GM19467 (cell line): ENCODE measurements around the gene IFT20.
"Not testable (repeated sequence)": the region's sequence is repeated elsewhere in the genome, so short reads cannot be mapped to it uniquely, and the experiment has no call there.

Source experiments
- ATAC-seq: cut with Tn5 transposase; IDR thresholded peaks from one replicate; pipeline ENCODE4 v1.9.1; 2021; ENCODE audit warnings: mild to moderate bottlenecking, moderate library complexity; ENCODE audit not compliant: unreplicated experiment

IFT20 gene

DNA sequence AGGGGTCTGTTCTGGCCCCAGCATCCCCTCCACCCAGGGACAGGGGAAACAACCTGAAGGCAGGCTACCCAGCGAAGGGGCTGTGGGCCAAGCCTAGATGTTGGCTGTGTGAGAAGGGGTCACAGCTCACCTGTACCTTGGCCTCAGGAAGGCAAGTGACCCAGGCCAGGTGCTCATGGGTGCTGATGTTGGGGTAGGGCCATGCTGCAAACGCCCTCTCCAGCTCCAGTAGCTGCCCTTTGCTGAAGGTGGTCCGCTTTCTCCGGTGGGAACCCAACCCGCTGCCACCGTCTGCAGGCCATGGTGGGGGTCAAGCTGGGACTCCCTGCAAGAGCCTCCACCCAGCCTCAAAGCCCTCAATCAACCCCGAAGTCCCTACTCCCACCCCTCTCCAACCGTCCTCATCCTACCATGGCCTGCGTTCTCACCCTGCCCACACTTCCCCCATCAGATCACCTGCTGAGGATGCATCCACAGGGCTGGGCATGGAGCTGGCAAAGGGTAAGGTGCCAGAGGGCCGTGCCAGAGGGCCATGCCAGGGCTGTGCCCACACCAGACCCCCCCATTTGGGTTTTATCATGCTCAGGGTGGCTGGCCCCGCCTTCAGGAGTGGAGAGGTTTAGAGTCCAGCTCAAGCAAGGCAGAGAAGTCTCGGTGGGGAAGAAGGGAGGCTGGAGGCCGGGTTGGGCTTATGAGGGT is 29.5 kb upstream of the IFT20 start, which contains the start of gene SEBOX:
Gene SEBOX (minus strand): TSS at position 535 of the 699 bp plus-strand sequence. CDS start 48 bp downstream, at position 487.
- no peak for ATAC-seq

DNA sequence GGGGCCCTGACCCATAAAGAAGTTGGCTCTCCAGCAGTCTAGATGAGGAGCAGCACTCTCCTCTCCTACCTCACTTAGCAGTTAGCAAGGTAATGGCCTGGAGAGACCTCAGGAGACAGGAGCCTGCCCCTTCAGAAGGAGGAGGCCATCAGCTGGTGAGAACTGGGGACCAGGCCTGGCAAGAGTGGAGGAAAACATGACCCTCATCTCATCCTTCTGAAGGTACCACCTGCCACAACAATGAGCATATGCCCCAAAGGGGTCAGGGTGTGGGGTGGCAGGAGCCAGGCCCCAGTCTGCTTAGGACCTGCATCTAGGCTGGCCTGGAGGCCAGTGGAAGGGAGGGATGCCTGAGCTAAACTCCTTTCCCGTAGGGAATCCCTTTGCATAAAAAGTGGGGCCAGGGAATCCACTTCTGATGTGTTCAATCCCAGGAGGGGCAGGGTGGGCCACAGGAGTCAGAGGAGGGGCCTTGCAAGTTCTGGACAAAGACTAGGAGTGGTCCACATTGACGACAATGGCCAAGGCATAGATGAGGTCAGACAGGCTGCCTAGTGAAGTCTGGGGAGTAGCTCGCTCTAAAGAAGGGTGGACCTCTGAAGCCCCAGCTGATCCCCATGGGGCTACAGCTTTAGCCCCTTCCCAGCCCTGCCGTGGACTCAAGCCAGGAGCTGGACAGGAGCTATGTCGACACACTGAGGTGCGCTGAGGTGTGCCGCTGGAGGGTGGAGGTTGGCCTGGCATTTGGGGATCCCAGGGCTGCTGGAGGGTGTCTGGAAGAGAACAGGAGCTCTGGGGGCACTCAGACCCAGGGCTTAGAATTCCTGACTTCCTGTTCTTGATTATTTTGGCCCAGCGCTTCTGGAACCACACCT is 28.7 kb upstream of the IFT20 start:
- ATAC-seq: no peak

DNA sequence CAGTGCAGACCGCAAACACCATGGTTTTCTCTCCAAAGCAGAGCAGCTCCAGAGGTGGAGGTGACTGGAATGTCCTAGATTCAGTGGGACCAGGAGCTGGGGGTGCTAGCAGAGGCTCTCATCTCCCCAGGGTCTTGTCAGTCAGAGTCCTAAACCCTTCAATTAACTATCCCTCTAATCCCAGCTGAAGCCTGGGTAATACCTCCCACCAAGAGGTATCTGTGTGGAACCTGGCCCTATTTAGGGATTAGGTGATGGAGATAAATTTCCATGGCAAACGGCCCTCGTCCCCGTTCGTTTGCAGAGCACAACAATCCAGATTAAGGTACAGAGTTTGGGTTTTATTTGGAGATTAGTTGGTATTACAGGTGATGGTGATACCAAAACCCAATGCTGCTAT is 27.9 kb upstream of the IFT20 start:
- ATAC-seq: no peak

DNA sequence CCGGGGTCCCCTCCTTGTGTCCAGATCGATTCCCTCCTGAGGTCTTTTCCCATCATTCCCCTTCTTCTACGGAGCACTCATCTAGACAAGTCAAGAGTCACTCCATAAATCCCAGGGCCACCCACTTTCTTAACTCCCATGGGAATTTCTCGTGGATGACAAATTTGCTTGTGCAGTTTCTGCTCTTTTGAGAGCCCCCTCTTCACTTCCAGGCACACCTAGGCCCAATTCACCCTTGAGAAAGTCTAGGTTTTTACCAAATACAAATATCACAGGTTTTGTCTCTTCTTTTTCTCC is 22.6 kb upstream of the IFT20 start:
- ATAC-seq: no peak

DNA sequence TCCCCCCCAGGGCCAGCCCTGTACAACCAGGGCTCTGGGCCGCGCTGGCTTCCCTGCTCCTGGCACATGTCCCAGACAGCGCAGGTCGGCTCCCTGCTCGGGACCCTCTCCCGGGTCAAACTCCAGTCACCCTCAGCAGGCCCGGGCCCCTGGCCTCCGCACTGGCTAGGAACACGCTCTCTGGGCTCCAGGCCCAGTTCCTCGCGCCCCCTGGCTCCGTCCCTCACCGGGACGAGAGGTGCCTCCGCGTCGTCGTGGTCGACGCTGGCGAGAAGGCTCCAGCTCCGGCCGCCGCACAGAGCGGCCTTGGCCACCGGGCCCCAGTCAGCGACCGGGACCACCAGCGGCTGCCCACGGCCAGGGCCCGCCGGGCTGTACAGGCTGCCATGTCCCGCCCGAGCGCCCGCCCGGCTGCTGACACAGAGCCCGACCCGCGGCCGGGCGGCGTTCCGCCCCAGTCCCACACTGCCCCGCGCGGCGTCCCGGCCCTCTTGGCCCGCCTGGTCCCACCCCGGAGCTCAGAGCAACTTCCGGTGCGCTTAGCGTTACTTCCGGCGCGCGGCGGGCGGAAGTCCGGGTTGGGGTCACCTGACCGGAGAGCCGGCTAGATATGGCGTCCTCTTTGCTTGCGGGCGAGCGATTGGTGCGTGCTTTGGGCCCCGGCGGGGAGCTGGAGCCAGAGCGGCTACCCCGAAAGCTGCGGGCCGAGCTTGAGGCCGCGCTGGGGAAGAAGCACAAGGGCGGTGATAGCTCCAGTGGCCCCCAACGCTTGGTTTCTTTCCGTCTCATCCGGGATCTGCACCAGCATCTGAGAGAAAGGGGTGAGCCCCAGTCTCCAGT is 22.0 kb upstream of the IFT20 start, which contains the start of gene POLDIP2:
Gene POLDIP2 (minus strand): TSS at position 467 of the 840 bp plus-strand sequence. CDS start 79 bp downstream, at position 388.
- peak; percentile 96 for ATAC-seq

DNA sequence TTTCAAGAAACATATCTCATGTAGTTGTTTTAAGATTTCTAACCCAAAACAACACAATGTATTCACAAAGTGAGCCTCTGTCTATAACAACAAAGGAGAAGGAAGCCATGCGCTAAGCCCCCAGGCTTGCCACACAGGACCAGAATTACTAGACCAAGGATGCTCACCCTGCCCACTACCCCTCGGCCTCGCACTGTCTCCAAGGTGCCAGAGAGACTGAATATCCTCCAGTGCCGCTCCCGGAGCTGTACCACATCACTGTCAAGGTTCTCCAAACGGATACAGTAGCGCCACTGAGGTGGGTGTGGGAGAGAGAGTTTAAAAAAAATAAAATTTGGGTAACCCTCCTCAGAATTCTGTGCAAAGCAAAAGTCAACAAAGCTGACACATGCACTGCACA is 15.0 kb upstream of the IFT20 start:
- no peak for ATAC-seq

DNA sequence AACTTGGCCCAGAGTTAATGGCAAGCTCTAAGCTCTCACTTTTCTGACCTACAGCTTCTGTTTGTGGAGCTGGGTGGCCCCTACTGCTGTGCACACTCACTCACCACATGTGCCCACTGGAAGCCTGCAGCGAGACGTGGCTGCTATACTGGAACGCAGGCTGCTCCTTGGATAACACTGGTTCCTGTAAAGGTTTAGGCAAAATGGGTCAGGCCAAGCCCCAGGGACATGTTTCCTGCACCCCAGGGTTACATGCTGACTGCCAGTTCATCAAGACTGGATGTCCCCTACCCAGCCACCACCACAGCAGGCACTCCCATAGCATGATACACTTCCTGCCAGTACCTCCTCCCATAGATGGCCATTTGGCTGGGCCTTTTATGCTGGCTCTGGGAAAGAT is 13.7 kb upstream of the IFT20 start:
- no peak for ATAC-seq

DNA sequence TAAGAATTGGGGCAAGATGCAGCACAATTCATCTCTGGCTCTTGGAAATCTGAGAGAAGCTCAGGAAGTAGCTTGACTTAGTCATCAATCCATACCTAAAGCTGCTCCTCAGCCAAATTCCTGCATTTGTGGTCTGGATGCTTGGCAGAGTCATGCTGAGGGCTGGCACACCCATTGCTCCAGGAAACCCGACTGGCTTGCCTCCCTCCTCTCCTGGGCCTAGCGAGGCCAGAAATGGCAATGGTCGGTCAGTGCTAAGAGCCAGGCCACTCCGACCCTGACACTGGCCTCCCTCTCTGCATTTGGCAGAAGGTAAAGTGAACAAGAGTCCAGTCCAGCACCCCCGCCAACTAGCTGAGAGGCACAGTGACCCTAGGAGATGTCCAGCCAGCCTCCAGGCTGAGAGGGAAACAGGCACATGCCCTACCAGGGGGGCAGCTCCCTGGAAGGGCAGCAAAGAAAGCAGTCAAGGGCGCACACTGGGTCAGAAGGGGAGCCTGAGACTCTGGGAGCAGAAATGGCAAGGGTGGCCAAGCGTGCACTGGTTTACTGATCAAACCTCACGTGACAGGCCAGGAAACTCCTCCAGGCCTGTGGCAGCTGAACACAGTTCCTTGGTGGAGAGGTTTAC is 12.1 kb upstream of the IFT20 start:
- ATAC-seq: no peak

DNA sequence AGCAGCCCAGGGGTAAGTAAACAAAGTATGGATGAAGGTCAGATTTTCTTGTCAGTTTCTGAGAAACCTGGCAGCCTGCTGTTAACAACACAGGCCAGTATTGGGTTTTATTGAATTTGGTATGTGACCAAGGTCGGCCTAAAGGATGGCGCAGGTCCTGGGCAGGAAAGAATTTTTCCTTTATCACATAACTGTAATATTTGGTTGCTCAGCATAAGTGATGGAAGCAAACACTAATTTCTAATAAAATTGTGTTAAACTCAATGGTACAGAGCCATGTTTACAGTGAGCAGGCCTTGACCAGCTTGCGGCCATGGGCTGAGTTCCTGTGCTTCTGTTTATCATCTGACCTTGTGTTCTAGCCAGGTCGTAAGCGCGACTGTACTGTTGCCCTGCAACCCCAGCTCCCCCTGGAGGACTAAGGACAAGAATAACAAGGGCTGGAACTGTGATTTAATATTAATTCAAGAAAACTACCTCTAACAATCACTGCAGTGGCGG is 11.5 kb upstream of the IFT20 start:
- no peak for ATAC-seq

DNA sequence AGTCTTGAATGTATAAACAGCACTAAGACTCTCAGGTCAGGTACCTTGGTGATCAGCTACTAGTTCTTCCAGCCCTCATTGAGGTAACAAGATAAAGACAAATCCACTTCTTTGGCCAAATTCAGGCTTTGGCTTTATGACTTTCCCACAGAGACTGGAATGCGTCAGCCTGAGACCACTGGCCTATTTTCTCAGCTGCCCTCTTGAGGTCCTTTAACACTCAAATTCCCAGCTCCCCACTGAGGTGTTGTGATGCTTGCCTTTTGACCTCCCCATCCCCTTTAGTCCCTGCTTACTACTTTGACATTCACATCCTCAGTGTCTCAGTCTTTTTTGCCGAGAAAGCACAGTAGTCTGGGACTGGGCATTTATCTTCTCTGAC is 10.9 kb upstream of the IFT20 start:
- no peak for ATAC-seq

DNA sequence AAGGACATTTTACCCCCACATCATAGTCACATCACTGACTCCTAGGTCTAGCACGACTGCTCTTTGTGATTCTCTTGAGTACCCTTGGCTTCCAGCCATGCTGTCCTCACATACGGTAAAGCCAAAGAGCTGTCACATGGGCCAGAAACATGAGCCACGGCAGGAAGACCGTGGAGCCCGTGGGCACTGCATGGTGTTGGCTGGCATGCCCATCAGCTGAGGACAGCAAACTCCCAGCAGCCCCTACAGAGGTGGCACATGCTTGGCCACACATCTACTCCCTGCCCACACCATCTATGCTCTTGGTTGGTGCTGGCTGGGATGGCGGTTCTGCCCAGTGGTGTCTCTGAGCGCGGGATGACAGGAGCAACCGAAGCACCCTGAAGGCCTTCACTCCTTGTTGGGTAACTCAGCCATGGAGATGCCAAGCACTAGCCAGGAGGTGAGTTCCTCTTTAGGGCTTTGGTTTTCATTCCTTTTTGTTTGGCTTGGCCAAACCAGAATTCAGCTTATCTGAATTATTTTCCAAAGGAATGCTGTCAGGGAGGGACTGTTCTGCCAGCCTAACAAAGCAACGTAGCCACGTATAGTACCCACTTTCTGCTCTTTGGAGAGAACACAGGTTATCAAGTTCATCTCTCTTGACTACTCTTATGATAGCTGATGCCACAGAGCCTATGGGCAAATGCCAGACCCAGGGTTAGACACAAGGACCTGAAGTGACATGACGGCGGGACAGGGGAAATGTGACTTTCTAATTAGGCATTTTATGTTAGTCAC is 10.3 kb upstream of the IFT20 start:
- no peak for ATAC-seq

DNA sequence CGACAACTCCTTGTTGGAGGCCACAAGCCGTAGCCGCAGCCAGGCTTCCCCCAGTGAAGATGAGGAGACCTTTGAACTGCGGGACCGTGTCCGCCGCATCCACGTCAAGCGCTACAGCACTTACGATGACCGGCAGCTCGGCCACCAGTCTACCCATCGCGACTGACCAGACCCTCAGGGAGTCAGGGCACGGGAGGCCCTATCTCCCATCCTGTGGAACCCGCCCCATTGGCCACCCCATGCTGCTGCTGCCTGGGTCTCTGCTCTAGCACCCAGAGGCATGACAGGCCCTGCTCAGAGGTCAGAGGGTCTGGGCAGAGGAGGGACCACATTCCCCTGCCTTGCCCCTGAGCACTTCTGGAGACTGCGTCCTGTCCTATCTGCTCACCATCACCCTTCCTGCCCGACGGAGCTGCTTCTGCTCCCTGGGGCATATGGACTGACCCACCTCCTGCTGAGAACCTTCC is 9.2 kb upstream of the IFT20 start:
- no peak for ATAC-seq

DNA sequence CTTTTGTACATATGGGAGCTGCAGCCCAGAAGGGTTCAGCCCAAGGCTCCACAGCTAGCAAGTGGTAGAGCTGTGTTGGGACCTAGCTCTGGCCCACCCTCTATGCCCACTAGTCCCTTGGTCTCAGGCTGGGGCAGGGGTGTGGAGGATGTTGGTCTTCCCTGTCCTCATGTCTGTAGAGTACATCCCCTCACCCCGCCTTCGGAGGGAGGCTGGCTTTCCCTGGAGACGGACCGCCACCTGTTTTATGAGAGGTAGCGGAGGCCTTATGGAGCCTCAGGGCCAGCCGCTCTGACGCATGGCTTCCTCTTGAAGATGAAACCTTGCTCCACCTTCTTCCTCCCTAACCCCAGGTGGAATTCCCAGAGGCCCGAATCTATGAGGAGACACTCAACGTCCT is 8.7 kb upstream of the IFT20 start:
- ATAC-seq: no peak

DNA sequence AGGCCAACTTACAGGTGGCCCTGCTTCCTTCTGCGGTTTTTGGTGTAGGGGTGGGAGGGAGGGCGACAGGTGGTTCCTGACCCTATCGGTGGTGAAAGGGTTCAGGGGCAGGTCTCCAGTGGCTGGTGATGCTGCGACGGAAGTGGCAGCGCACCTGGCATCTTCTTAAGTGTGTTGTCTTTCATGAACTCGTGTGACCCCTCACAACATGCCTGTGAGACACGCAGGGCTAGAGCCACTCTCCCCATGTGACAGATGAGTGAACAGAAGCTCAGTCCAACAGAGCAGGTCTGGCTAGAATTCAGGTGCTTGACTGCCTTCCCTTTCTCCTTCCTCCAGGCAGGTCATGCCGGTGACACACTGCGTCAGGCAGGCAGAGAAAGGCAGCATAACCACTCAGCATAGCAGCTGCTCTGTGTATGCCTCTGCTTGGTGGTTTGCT is 8.2 kb upstream of the IFT20 start:
- no peak for ATAC-seq

DNA sequence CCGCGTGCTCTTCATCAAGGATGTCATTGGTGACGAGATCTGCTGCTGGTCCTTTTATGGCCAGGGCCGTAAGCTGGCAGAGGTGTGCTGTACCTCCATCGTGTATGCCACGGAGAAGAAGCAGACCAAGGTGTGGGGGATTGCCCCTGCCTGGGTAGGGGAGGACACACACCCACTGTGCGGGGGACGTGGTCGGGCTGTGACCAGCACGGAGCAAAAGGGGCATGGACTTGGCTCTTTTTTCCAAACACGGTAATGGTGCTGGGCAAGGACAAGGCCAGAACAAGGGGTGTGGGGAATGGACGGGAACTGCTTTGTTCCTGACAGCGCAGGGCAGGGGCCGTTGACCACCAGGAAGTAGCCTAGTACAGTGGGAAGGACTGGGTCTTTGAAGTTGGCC is 7.0 kb upstream of the IFT20 start:
- ATAC-seq: no peak

DNA sequence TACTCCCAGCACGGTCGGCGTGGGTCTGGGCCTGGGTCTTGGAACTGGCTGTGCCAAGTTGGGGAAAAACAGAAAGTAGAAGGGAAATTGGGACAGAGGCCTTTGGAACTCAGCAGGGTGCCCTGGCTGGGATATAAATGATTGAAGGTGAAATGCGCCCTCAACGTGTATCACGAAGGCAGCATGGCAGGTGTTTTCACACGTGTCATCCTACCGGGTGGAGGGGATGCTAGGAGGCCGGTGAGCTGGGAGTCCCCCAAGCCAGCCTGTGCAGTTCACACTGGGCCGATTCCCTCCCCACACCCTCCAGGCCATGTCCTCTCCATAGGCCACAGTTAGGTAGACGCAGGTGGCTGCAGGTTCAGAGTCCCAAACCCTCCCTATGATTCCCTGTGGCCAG is 6.2 kb upstream of the IFT20 start:
- ATAC-seq: no peak

DNA sequence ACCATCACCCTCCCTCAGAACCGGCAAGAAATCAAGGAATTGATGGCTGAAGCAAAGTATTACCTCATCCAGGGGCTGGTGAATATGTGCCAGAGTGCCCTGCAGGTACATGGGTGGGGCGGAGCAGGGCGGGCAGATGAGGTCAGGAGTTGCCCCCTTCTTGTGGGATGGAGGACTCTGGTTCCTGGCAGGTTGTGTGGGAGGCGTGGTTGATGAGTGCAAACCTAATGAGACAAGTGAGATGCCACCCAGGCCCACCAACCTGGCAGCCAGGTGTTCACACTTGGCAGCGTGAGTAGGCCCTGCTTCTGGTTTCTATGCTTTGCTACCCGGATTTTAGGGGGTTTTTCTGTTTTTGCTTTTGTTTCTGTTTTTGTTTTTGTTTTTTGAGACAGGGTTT is 5.1 kb upstream of the IFT20 start:
- ATAC-seq: no peak

DNA sequence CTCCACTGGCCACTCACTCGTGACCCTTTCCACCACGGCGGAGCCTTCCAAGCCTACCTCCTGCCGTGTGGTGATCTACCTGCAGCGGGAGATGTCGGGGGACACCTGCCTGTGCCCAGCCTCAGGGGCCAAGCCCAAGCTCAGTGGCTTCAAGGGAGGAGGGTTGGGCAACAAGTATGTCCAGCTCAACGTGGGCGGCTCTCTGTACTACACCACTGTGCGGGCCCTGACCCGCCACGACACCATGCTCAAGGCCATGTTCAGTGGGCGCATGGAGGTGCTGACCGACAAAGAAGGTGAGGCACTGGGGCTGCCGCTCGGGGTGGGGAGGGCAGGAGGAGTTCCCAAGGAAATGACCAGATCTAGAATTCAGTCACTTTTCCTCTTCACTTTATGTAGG is 4.2 kb upstream of the IFT20 start:
- ATAC-seq: no peak

DNA sequence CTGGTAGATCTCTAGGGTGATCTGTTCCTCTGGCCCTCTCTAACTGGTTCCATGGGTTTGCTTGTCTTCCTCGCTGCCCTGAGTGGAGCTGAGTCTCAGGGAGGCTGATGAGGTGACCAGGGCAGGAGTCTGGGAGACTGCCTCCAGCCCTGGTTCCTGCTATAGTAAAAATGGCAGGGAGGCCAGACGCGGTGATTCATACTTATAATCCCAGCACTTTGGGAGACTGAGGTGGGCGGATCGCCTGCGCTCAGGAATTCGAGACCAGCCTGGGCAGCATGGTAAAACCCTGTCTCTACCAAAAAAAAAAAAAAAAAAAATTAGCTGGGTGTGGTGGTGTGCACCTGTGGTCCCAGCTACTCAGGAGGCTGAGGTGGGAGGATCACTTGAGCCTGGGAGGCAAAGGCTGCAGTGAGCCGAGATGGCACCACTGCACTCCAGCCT is 3.5 kb upstream of the IFT20 start:
- ATAC-seq: not testable (repeated sequence)
